ENCODE results near the gene KLHL24.

GRCh38 chr3:183644244-183644643, 8.8 kb downstream of the KLHL24 start:
- TF ChIP-seq EP300 (IDR thresholded peaks at IDR 0.05): no peak
- TF ChIP-seq CTCF (IDR thresholded peaks at IDR 0.05): no peak

Data from sigmoid colon (tissue), 4 donors.